Measurements from ENCODE around the gene NOTCH2NLA.
"Not testable (repeated sequence)": the region's sequence is repeated elsewhere in the genome, so short reads cannot be mapped to it uniquely, and the experiment has no call there.

DNA sequence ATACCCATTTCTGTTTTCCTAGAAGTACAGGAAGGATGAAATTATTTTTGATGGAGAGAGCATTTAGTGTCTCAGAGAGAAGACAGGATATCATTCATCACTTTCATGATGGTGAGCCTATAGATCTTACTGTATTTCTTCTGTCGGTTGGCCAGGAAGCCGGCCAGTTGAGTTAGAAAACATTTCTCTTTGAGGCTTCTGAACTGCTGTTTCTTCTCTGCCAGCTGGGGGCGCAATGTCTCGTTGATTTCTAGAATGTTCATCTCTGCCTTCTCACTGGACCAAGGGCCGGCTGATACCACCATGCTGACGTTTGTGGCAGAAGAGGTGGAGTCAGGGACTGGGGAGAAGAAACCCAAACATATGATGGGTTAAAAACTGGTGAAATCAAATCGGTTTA, 84.4 kb downstream of the NOTCH2NLA start, which contains the start of gene NBPF10:
- not testable (repeated sequence) for TF ChIP-seq EZH2 (IDR thresholded peaks at IDR 0.05; ENCODE audit: borderline replicate concordance, low read length)
- TF ChIP-seq, protein P1, sequence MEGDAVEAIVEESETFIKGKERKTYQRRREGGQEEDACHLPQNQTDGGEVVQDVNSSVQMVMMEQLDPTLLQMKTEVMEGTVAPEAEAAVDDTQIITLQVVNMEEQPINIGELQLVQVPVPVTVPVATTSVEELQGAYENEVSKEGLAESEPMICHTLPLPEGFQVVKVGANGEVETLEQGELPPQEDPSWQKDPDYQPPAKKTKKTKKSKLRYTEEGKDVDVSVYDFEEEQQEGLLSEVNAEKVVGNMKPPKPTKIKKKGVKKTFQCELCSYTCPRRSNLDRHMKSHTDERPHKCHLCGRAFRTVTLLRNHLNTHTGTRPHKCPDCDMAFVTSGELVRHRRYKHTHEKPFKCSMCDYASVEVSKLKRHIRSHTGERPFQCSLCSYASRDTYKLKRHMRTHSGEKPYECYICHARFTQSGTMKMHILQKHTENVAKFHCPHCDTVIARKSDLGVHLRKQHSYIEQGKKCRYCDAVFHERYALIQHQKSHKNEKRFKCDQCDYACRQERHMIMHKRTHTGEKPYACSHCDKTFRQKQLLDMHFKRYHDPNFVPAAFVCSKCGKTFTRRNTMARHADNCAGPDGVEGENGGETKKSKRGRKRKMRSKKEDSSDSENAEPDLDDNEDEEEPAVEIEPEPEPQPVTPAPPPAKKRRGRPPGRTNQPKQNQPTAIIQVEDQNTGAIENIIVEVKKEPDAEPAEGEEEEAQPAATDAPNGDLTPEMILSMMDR (conservative IDR thresholded peaks at IDR 0.05 in 1 of 2, IDR thresholded peaks at IDR 0.05 in 1 of 2; ENCODE audit: extremely low read depth in 1 of 2, insufficient read depth in 1 of 2, low read depth in 1 of 2, low read length in 2 of 2), result not testable (repeated sequence)
